Measurements from ENCODE around the gene SHISA4. TPM values are rescaled to one million over a fixed set of nuclear protein-coding genes. Genes with fewer than 3 reads are reported as not detected.
"Not testable (repeated sequence)": the region's sequence is repeated elsewhere in the genome, so short reads cannot be mapped to it uniquely, and the experiment has no call there.

SHISA4 gene
- total RNA-seq, 1 donor from 2014 or later: 9.8 TPM

GRCh38 chr1:201896951-201897391 is 8.3 kb downstream of the SHISA4 start:
- Mint-ChIP-seq H3K9me3 (no peaks in the 10 kb centered on the region), H3K4me1 (peaks cover 14% of the 10 kb centered on the region), H3K36me3 (peaks cover 3% of the 10 kb centered on the region), H3K27ac (no peak overlapping the region), H3K4me3 (no peak overlapping the region), H3K27me3 (ENCODE audit: low read depth) (no peaks in the 10 kb centered on the region)
- no peak for TF ChIP-seq CTCF (IDR thresholded peaks at IDR 0.05; ENCODE audit: unreplicated experiment)
- no peak for DNase-seq (ENCODE audit: low spot score in 2 of 2, unreplicated experiment in 2 of 2)

GRCh38 chr1:201898240-201898894 is 9.7 kb downstream of the SHISA4 start:
- H3K4me3 Mint-ChIP-seq: no peak overlapping the region
- no peak for DNase-seq (ENCODE audit: low spot score in 2 of 2, unreplicated experiment in 2 of 2)
- peaks cover 3% of the 10 kb centered on the region for H3K36me3 Mint-ChIP-seq
- no peaks in the 10 kb centered on the region for H3K9me3 Mint-ChIP-seq
- no peak for TF ChIP-seq CTCF (IDR thresholded peaks at IDR 0.05; ENCODE audit: unreplicated experiment)
- no peak overlapping the region for H3K27ac Mint-ChIP-seq
- H3K27me3 Mint-ChIP-seq (ENCODE audit: low read depth): no peaks in the 10 kb centered on the region
- H3K4me1 Mint-ChIP-seq: peaks cover 14% of the 10 kb centered on the region

GRCh38 chr1:201898992-201899391 is 10.3 kb downstream of the SHISA4 start:
- peaks cover 14% of the 10 kb centered on the region for H3K4me1 Mint-ChIP-seq
- peaks cover 3% of the 10 kb centered on the region for H3K36me3 Mint-ChIP-seq
- no peak for DNase-seq (ENCODE audit: low spot score in 2 of 2, unreplicated experiment in 2 of 2)
- H3K4me3 Mint-ChIP-seq: no peak overlapping the region
- H3K27me3 Mint-ChIP-seq (ENCODE audit: low read depth): no peaks in the 10 kb centered on the region
- no peak for TF ChIP-seq CTCF (IDR thresholded peaks at IDR 0.05; ENCODE audit: unreplicated experiment)
- no peaks in the 10 kb centered on the region for H3K9me3 Mint-ChIP-seq
- no peak overlapping the region for H3K27ac Mint-ChIP-seq

- no peak overlapping the region for H3K27ac Mint-ChIP-seq
- H3K4me3 Mint-ChIP-seq: no peak overlapping the region
- DNase-seq (ENCODE audit: low spot score in 2 of 2, unreplicated experiment in 2 of 2): no peak
- no peaks in the 10 kb centered on the region for H3K9me3 Mint-ChIP-seq
- peaks cover 16% of the 10 kb centered on the region for H3K4me1 Mint-ChIP-seq
- no peak for TF ChIP-seq CTCF (IDR thresholded peaks at IDR 0.05; ENCODE audit: unreplicated experiment)
- H3K36me3 Mint-ChIP-seq: peaks cover 3% of the 10 kb centered on the region
- no peaks in the 10 kb centered on the region for H3K27me3 Mint-ChIP-seq (ENCODE audit: low read depth)
These were observed 11.2 kb downstream of the SHISA4 start for GRCh38 chr1:201899683-201900429.

GRCh38 chr1:201900476-201900875 is 11.8 kb downstream of the SHISA4 start:
- Mint-ChIP-seq H3K4me3 (no peak overlapping the region), H3K9me3 (no peaks in the 10 kb centered on the region), H3K27ac (no peak overlapping the region), H3K27me3 (ENCODE audit: low read depth) (no peaks in the 10 kb centered on the region), H3K4me1 (peaks cover 22% of the 10 kb centered on the region), H3K36me3 (peaks cover 3% of the 10 kb centered on the region)
- TF ChIP-seq CTCF (IDR thresholded peaks at IDR 0.05; ENCODE audit: unreplicated experiment): no peak
- DNase-seq (ENCODE audit: low spot score in 2 of 2, unreplicated experiment in 2 of 2): no peak

- peaks cover 20% of the 10 kb centered on the region for H3K4me1 Mint-ChIP-seq
- H3K4me3 Mint-ChIP-seq; H3K9me3 Mint-ChIP-seq; H3K27me3 Mint-ChIP-seq (ENCODE audit: low read depth); H3K27ac Mint-ChIP-seq; H3K36me3 Mint-ChIP-seq; DNase-seq (ENCODE audit: low spot score in 2 of 2, unreplicated experiment in 2 of 2): not testable (repeated sequence)
These were observed 12.3 kb downstream of the SHISA4 start for GRCh38 chr1:201901036-201901435.

Measured in mesothelial cell of epicardium (in vitro differentiated cells).